ENCODE measurements around the gene SYNJ2.

Gene SYNJ2

DNA sequence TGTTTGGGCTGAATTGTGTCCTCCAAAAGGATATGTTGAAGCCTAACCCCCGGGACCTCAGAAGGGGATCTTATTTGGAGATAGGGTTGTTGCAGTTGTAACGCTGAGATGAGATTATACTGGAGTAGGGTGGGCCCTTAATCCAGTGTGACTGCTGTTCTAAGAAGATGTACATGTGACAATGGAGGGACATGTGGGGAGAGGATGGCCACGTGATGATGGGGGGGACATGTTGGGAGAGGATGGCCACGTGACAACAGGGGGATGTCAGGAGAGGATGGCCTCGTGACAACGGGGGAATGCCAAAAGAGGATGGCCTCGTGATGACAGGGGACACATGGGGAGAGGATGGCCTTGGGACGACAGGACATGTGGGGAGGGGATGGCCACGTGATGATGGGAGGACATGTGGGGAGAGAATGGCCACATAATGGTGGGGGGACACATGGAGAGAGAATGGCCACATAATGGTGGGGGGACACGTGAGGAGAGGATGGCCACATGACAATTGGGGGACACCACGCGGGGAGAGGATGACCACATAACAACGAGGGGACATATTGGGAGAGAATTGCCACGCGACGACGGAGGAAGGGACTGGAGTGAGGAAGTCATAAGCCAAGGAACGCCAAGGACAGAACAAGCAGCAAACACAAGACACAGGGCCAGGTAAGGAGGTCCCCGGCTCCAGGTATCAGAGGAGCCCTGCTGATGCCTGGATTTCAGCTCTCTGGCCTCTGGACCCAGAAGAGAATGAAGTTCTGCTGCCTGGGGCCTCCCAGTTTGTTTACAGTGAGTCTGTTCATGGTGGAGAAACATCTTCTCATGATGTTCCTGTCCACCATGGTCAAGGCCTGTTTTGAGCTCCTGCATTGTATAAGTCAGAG lies 29.2 kb downstream of the SYNJ2 start:
- TF ChIP-seq YY1 (IDR thresholded peaks at IDR 0.05; ENCODE audit: low read depth) (no peak), NFIC (IDR thresholded peaks at IDR 0.05) (no peak), CREB1 (IDR thresholded peaks at IDR 0.05; ENCODE audit: low read depth) (no peak), TEAD4 (IDR thresholded peaks at IDR 0.05) (no peak)

DNA sequence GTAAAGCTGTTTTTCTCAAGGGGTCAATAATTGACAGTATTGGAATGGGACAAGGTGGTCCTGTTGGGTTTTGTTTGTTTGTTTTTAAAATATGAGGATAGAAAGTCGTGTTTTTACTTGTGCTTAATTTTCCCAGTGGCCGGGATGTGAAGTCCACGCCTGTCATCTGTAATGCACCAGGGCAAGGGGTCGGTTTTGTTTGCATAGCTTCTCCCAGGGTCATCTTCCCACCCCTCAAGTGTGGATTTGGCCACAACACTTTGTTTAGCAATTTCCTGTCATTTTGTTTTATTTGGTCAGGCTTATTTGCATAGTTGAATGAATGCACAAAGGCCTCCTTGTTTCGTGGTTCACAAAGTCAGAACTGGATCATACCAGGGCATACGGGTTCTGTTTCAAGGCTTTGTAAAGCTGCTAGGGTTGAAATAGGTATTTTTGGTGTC lies 29.8 kb downstream of the SYNJ2 start:
- TF ChIP-seq RAD21 (IDR thresholded peaks at IDR 0.05; ENCODE audit: low read depth) (no peak), TAF1 (IDR thresholded peaks at IDR 0.05; ENCODE audit: low read depth) (no peak), TCF12 (IDR thresholded peaks at IDR 0.05; ENCODE audit: low read depth) (no peak), NFIC (IDR thresholded peaks at IDR 0.05) (no peak), EGR1 (IDR thresholded peaks at IDR 0.05) (no peak), ZBTB7A (IDR thresholded peaks at IDR 0.05; ENCODE audit: low read depth) (no peak), TEAD4 (IDR thresholded peaks at IDR 0.05) (no peak), CEBPB (IDR thresholded peaks at IDR 0.05) (no peak), YY1 (IDR thresholded peaks at IDR 0.05; ENCODE audit: low read depth) (no peak), FOXM1 (IDR thresholded peaks at IDR 0.05; ENCODE audit: borderline replicate concordance, low read depth) (no peak), CREB1 (IDR thresholded peaks at IDR 0.05; ENCODE audit: low read depth) (no peak), EP300 (IDR thresholded peaks at IDR 0.05; ENCODE audit: borderline replicate concordance) (no peak)
- TF ChIP-seq, protein P1, sequence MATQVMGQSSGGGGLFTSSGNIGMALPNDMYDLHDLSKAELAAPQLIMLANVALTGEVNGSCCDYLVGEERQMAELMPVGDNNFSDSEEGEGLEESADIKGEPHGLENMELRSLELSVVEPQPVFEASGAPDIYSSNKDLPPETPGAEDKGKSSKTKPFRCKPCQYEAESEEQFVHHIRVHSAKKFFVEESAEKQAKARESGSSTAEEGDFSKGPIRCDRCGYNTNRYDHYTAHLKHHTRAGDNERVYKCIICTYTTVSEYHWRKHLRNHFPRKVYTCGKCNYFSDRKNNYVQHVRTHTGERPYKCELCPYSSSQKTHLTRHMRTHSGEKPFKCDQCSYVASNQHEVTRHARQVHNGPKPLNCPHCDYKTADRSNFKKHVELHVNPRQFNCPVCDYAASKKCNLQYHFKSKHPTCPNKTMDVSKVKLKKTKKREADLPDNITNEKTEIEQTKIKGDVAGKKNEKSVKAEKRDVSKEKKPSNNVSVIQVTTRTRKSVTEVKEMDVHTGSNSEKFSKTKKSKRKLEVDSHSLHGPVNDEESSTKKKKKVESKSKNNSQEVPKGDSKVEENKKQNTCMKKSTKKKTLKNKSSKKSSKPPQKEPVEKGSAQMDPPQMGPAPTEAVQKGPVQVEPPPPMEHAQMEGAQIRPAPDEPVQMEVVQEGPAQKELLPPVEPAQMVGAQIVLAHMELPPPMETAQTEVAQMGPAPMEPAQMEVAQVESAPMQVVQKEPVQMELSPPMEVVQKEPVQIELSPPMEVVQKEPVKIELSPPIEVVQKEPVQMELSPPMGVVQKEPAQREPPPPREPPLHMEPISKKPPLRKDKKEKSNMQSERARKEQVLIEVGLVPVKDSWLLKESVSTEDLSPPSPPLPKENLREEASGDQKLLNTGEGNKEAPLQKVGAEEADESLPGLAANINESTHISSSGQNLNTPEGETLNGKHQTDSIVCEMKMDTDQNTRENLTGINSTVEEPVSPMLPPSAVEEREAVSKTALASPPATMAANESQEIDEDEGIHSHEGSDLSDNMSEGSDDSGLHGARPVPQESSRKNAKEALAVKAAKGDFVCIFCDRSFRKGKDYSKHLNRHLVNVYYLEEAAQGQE (IDR thresholded peaks at IDR 0.05; ENCODE audit: low read depth) = no peak
- TF ChIP-seq, protein P2, sequence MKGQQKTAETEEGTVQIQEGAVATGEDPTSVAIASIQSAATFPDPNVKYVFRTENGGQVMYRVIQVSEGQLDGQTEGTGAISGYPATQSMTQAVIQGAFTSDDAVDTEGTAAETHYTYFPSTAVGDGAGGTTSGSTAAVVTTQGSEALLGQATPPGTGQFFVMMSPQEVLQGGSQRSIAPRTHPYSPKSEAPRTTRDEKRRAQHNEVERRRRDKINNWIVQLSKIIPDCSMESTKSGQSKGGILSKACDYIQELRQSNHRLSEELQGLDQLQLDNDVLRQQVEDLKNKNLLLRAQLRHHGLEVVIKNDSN (IDR thresholded peaks at IDR 0.05) = no peak
- TF ChIP-seq, protein P3, sequence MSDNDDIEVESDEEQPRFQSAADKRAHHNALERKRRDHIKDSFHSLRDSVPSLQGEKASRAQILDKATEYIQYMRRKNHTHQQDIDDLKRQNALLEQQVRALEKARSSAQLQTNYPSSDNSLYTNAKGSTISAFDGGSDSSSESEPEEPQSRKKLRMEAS (IDR thresholded peaks at IDR 0.05) = no peak

DNA sequence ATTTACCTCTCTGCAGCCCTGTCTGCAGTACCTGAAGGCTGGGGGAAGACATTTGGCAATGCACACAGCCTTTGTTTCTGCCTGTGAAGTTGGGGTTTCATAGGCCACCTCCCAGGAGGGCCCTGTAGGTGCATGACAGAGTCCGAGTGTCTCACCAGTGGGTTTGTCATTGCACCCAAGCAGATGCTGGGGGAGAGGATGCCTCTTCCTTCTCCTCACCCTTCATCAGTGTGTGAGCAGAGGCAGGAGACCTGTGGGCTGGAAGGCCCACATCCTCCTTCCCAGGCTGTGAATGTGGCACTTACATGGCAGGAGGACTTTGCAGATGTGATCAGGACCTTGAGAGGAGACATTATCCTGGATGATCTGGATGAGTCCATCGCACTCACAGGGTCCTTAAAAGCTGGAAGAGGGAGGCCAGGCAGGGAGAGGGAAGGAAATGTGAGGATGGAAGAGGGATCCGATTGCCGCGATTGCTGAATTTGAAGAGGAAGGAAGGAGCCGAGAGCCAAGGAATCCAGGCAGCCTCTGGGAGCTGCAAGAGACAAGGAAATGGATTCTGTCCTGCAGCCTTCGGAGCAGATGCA lies 30.4 kb downstream of the SYNJ2 start:
- TF ChIP-seq EP300 (IDR thresholded peaks at IDR 0.05; ENCODE audit: borderline replicate concordance) (no peak), TAF1 (IDR thresholded peaks at IDR 0.05; ENCODE audit: low read depth) (no peak), RAD21 (IDR thresholded peaks at IDR 0.05; ENCODE audit: low read depth) (no peak), YY1 (IDR thresholded peaks at IDR 0.05; ENCODE audit: low read depth) (no peak), EGR1 (IDR thresholded peaks at IDR 0.05) (no peak), FOXM1 (IDR thresholded peaks at IDR 0.05; ENCODE audit: borderline replicate concordance, low read depth) (no peak), CEBPB (IDR thresholded peaks at IDR 0.05) (no peak), TEAD4 (IDR thresholded peaks at IDR 0.05) (no peak), NFIC (IDR thresholded peaks at IDR 0.05) (no peak)
- TF ChIP-seq, protein P2 (IDR thresholded peaks at IDR 0.05) = no peak

DNA sequence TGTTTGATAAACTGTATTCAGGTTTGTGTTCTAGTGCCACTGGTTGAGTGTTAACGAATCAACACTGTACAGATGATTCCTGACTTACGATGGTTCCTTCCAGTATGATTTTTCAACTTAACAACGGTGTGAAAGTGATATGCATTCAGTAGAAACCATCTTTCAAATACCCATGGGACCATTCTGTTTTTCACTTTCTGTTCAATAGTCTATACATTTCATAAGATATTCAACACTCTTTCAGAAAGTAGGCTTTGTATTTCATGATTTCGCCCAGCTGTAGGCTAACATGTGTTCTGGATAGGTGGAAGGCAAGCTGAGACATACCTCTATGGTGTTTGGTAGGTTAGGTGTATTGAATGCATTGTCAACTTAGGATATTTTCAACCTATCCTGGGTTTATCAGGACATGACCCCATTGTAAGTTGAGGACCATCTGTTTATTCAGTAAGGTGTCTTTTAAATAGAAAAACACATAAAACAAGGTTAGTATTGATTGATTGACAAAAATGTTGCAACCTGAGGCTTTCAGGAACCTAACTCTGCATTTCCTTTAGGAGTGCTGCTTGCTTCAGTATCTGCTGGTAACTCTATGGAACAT lies 32.3 kb downstream of the SYNJ2 start:
- TF ChIP-seq, protein P3 (IDR thresholded peaks at IDR 0.05) = no peak
- TF ChIP-seq, protein P2 (IDR thresholded peaks at IDR 0.05) = no peak

DNA sequence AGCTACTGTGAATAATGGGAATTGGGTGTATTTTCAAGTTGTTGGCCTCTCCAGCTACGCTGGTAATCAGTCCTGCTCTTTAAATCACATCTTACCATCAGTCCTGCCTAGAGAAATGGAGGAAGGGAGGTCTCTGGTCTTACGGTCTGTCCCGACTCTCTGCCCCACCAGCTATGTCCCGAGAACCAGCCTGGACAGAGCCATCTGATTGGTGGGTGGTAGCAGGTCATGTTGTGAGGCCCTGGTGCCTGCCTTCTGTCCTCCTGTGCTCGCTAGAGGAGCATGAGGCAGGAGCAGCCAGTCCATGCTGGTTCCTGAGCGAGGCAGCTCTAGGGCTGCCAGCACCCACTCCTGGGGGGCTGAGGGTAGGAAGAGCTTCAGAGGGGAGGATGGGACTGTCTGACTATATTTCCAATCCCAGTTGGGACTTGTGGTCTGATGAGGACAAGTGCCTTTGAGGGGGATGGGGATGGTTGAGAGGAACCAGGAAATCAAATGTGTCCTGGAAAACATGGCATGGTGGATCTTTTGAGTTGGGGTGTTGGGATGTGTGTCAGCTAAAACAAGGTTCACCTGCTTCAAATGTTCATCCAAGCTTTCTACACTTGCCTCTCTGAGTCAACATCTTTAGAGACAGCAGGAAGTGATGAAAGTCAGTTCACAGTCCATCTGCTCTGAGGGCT lies 33.0 kb downstream of the SYNJ2 start:
- no peak for TF ChIP-seq FOXM1 (IDR thresholded peaks at IDR 0.05; ENCODE audit: borderline replicate concordance, low read depth)
- TF ChIP-seq EP300 (IDR thresholded peaks at IDR 0.05; ENCODE audit: borderline replicate concordance) = no peak
- no peak for TF ChIP-seq EGR1 (IDR thresholded peaks at IDR 0.05)
- TF ChIP-seq, protein P2 (IDR thresholded peaks at IDR 0.05) = no peak
- no peak for TF ChIP-seq NFIC (IDR thresholded peaks at IDR 0.05)
- TF ChIP-seq, protein P1 (IDR thresholded peaks at IDR 0.05; ENCODE audit: low read depth) = no peak
- no peak for TF ChIP-seq RAD21 (IDR thresholded peaks at IDR 0.05; ENCODE audit: low read depth)
- no peak for TF ChIP-seq CEBPB (IDR thresholded peaks at IDR 0.05)

Measured in Ishikawa (cell line).